Ovary (tissue), 3 donors: ENCODE data around the gene CD28.
"Not testable (repeated sequence)": the region's sequence is repeated elsewhere in the genome, so short reads cannot be mapped to it uniquely, and the experiment has no call there.

Experiments
- CTCF ChIP-seq, 3 donors: fragments of 450-650 bp in 2 of 3; fragments of 200-600 bp in 1 of 3; IDR thresholded peaks; one replicate each; pipeline versions ENCODE4 v1.5.1 to v1.8.0; 2016 to 2022; ENCODE audit warnings: antibody characterized with exemption in 3 of 3, mild to moderate bottlenecking in 1 of 3
- EP300 ChIP-seq: sonication (generic); formaldehyde crosslinking; IDR thresholded peaks from one replicate; pipeline ENCODE4 v1.6.1; 2017; ENCODE audit warnings: antibody characterized with exemption
- POLR2A ChIP-seq: fragments of 450-650 bp; IDR thresholded peaks from one replicate; pipeline ENCODE4 v1.6.1; 2017; ENCODE audit warnings: antibody characterized with exemption, mild to moderate bottlenecking, moderate library complexity
- donor health status: DM: no; HTN: no; CAD: no.

- TF ChIP-seq CTCF (IDR thresholded peaks at IDR 0.05); EP300; POLR2A: not testable (repeated sequence)
These were observed 78.4 kb downstream of the CD28 start for GRCh38 chr2:203784710-203785270.
